Kidney epithelial cell (primary cell): ENCODE results near the gene GMEB2. TPM values are rescaled to one million over a fixed set of nuclear protein-coding genes. Genes with fewer than 3 reads are reported as not detected.

Experiments used
- DNase-seq: peaks from one replicate; pipeline ENCODE4 v3.0.0-alpha.2; 2010; ENCODE audit warnings: low read depth
- H3K27me3 ChIP-seq: 2 replicates; pipeline ENCODE4 v1.6.0; 2011; ENCODE audit warnings: low read length; ENCODE audit not compliant: control insufficient read depth, insufficient read depth
- H3K36me3 ChIP-seq: 2 replicates; pipeline ENCODE4 v1.5.1; 2011; ENCODE audit warnings: low read length; ENCODE audit not compliant: control insufficient read depth, insufficient read depth
- H3K4me3 ChIP-seq: 2 replicates; pipeline ENCODE4 v1.5.1; 2011; ENCODE audit warnings: low read depth, mild to moderate bottlenecking, control low read depth, low read length
- total RNA-seq: library from RNA; depleted of rRNA; stranded (reverse); fragments of >200 nt; gene quantifications from 2 replicates; pipeline ENCODE4 v1.2.3, GENCODE V29; 2015
- TF ChIP-seq, protein P1 (sequence below): IDR thresholded peaks from 2 replicates; pipeline ENCODE4 v1.5.1; 2011; ENCODE audit warnings: mild to moderate bottlenecking, moderate library complexity, low read length, control low read depth, inconsistent platforms; ENCODE audit not compliant: insufficient read depth, poor library complexity, severe bottlenecking

Gene GMEB2
- total RNA-seq, 1 donor from 2014 or later: 17.7 TPM

DNA sequence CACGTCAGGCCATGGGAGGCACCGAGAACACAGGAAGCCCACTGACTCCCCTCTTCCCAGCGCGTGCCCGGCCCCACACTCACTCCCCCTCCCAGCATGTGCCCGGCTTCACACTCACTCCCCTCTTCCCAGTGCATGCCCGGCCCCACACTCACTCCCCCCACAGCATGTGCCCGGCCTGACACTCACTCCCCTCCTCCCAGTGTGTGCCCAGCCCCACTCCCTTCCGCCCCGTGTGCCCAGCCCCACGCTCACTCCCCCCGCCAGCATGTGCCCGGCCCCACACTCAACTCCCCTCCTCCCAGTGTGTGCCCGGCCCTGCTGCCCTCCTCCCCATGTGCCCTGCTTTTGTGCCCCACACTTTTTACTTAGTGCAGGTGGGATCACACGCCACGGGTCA, 41.0 kb upstream of the GMEB2 start:
- DNase-seq: no peak
- H3K27me3 ChIP-seq: no peaks in the 10 kb centered on the region
- H3K36me3 ChIP-seq: peaks cover 2% of the 10 kb centered on the region
- H3K4me3 ChIP-seq: no peak overlapping the region
- TF ChIP-seq, protein P1, sequence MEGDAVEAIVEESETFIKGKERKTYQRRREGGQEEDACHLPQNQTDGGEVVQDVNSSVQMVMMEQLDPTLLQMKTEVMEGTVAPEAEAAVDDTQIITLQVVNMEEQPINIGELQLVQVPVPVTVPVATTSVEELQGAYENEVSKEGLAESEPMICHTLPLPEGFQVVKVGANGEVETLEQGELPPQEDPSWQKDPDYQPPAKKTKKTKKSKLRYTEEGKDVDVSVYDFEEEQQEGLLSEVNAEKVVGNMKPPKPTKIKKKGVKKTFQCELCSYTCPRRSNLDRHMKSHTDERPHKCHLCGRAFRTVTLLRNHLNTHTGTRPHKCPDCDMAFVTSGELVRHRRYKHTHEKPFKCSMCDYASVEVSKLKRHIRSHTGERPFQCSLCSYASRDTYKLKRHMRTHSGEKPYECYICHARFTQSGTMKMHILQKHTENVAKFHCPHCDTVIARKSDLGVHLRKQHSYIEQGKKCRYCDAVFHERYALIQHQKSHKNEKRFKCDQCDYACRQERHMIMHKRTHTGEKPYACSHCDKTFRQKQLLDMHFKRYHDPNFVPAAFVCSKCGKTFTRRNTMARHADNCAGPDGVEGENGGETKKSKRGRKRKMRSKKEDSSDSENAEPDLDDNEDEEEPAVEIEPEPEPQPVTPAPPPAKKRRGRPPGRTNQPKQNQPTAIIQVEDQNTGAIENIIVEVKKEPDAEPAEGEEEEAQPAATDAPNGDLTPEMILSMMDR: no peak

DNA sequence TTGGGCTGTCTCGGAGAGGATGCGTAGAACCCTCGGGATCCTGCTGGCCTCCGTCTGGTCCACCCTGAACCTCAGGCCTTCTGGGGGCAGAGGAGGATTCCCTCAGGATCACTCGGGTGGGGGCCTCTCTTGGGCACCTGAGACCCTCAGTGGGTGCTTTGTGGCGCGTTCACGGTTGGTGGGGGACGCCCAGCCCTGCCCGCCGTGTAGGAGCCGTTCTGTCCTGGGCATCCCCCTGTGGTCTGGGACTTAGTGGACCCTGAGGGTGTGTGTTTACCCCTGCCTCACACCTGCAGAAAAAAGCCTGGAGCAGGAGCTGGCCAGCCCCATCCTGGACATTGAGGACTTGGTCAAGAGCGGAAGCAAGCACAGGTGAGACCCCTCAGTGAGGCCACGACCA, 38.8 kb upstream of the GMEB2 start:
- no peak for DNase-seq
- TF ChIP-seq, protein P1: no peak
- H3K36me3 ChIP-seq: peaks cover 1% of the 10 kb centered on the region
- H3K27me3 ChIP-seq: no peaks in the 10 kb centered on the region
- no peak overlapping the region for H3K4me3 ChIP-seq

DNA sequence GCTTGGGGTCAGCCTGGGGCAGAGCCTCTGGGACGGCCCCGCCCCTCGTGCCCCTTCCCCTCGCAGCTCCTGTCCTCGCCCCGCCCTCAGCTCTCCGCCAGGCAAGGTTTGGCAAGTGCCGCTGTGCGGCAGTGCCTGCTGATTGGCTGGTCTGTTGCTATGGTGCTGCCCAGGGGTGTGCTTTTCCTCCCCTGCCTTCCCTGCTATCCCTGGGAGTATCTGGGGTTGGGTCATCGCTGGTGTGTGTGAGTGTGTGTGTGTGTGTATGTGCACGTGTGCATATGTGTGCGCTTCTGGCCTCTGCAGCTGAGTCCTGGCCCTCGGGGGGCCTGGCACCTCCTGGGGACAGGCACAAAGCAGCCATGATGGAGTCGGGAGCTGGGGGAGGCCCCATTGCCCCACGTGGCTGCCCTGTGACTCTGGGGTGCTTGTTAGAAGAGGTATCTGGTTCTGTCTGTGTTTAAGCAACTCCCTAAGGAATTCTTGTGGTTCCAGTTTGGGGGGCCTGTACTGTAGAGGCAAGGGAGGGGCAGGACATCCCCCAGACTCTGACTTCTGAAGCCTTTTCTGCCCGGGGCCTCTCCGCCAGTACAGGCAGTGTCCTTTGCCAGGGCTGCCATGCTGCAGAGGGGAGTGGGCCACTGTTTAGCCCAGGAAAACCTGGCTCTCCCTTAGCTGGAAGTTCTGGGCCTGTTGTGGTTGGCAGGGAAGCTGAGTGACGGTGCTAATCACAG, 38.1 kb upstream of the GMEB2 start:
- Histone ChIP-seq H3K27me3 (no peaks in the 10 kb centered on the region), H3K4me3 (no peak overlapping the region), H3K36me3 (peaks cover 1% of the 10 kb centered on the region)
- TF ChIP-seq, protein P1: no peak
- no peak for DNase-seq

DNA sequence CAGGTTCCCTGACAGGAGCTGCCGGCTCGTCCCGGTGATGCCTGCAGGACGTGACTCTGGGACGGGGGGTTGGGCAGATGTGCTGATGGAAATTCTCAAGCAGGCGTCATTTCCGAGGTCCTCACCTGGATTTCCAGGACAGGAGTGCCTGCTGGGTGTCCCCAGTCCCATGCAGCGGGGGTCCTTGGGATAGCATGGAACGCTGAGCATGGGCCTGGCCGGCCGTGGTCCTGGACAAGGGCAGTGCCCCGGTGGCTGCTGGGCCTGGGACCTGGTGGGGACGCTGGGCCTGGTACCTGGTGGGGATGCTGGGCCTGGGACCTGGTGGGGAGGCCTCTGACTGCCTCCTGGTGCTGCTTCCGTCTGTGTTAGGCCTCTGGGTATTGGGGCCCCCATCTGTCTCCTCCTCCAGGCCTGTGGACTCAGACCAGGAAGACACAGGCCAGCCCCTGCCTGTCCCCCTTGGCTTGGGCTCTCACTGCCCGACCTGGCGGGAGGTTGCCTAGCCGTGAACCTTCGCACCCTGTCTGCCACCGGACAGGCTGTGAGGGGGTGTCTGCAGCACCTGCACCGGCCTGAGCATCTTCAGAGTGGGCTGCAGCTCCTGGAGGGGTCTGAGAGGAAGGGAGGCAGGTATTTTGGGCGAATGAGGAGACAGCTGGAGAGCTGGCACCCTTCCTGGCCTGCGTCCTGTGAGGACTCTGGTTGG, 37.4 kb upstream of the GMEB2 start:
- H3K27me3 ChIP-seq: no peaks in the 10 kb centered on the region
- TF ChIP-seq, protein P1: no peak
- H3K4me3 ChIP-seq: no peak overlapping the region
- H3K36me3 ChIP-seq: peaks cover 1% of the 10 kb centered on the region
- DNase-seq: no peak

DNA sequence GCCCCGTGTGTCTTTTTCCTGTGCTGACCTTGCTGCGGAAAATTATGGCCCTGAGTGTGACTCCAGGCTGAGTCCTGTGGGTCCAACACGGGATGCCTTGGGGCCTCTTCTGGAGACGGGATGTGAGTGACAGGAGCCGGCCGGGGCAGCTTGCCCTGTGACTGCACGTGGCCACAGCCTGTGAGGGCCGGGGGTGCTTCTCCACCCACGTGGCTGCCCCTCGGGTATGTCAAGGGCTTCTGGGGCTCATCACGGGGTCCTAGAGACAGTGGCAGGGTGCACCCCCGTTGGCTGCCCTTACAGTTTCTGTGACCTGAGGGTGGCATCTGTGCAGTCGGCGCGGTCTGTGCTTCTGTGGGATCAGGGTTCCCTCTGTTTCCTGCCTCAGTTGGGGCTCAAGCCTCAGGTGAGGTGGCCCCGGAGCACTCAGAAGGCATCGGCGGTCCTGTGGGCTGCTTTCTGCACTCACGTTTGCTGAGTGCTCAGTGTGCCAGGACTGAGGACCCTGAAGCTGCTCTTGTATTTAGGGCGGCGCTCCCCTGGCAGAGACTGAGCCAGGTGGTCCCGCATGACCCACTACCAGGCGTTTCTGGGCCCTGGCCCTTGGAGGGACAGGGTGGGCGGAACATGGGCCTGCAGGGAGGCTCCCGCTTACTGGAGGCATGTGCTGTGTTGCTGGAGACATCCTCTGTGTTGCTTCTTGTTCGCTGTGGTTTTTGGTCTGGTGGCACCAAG, 36.6 kb upstream of the GMEB2 start:
- no peak for DNase-seq
- Histone ChIP-seq H3K27me3 (no peaks in the 10 kb centered on the region), H3K4me3 (no peak overlapping the region), H3K36me3 (peaks cover 1% of the 10 kb centered on the region)
- TF ChIP-seq, protein P1: no peak
